ENCODE data around the gene CCDC9B. TPM values are rescaled to one million over a fixed set of nuclear protein-coding genes. Genes with fewer than 3 reads are reported as not detected.

CCDC9B gene
- total RNA-seq, 2 donors from 2014 or later, result 31.8 to 32.2 TPM

DNA sequence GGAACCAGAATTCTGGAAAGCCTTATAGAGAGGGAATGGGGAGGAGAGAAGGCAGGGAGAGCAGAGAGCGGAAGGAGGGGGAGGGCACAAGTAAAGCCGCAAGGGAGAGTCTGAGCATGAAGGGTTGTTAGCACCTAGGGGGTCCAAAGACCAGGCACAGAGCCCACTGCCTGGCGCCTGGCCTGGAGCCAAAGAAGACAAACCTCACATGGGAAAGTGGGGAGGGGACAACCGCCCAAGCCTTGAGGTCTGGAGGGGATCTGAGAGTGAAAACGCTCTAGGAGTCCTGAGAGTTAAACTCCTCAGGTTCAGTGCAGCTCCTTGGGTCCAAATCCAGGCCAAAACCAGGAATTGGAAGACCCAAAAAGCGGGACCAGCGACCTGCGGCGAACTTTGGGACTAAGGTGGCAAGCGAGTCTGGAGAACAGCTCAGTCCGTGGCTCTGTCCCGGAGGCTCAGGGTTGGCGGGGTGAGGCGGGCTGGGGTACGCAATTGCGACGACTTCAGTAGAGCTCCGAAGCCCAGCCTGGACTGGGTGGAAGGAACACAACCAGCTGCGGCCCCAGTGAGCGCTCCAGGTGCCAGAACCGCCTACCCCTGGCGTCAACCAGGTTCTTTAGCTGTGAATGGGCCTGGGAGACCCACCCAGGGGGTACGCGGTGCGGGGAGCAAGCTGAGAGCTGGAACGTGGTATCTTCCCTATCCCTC lies 18.1 kb downstream of the CCDC9B start:
- Histone ChIP-seq H3K36me3 (no peaks in the 10 kb centered on the region), H3K27ac (peak overlapping the region; percentile 79 to 80), H3K4me1 (peaks cover 0 to 47% of the 10 kb centered on the region in 2 donors), H3K4me3 (peak overlapping the region; percentile 85 to 90), H3K27me3 (no peaks in the 10 kb centered on the region), H3K9me3 (no peaks in the 10 kb centered on the region)
- no peak for TF ChIP-seq CTCF (IDR thresholded peaks at IDR 0.05)
- DNase-seq (ENCODE audit: low spot score), result no peak

- H3K9me3 ChIP-seq, result no peaks in the 10 kb centered on the region
- TF ChIP-seq CTCF (IDR thresholded peaks at IDR 0.05), result peak; percentile 85 to 95
- peak overlapping the region; percentile 3 to 24 for H3K27ac ChIP-seq
- H3K4me3 ChIP-seq, result no peak overlapping the region
- H3K27me3 ChIP-seq, result no peaks in the 10 kb centered on the region
- DNase-seq (ENCODE audit: low spot score), result no peak
- peaks cover 0 to 30% of the 10 kb centered on the region in 2 donors for H3K4me1 ChIP-seq
- no peaks in the 10 kb centered on the region for H3K36me3 ChIP-seq
These were observed 19.8 kb downstream of the CCDC9B start for GRCh38 chr15:40320931-40321371.

- H3K9me3 ChIP-seq, result no peaks in the 10 kb centered on the region
These were observed 20.3 kb downstream of the CCDC9B start for GRCh38 chr15:40320409-40320808.

GRCh38 chr15:40317580-40317979 lies 23.2 kb downstream of the CCDC9B start:
- H3K4me1 ChIP-seq, result peaks cover 0 to 8% of the 10 kb centered on the region in 2 donors
- TF ChIP-seq CTCF (IDR thresholded peaks at IDR 0.05), result no peak
- no peak overlapping the region for H3K4me3 ChIP-seq
- no peak for DNase-seq (ENCODE audit: low spot score)
- H3K9me3 ChIP-seq, result no peaks in the 10 kb centered on the region
- H3K27me3 ChIP-seq, result no peaks in the 10 kb centered on the region
- H3K27ac ChIP-seq, result no peak overlapping the region
- no peaks in the 10 kb centered on the region for H3K36me3 ChIP-seq

More at GRCh38 chr15:40320409-40320808, 20.3 kb downstream of the CCDC9B start:
- TF ChIP-seq CTCF (IDR thresholded peaks at IDR 0.05), result no peak
- Histone ChIP-seq H3K27ac (peak overlapping the region; percentile 3 to 24), H3K4me3 (no peak overlapping the region), H3K27me3 (no peaks in the 10 kb centered on the region), H3K36me3 (no peaks in the 10 kb centered on the region), H3K4me1 (peaks cover 0 to 25% of the 10 kb centered on the region in 2 donors)
- no peak for DNase-seq (ENCODE audit: low spot score)

DNA sequence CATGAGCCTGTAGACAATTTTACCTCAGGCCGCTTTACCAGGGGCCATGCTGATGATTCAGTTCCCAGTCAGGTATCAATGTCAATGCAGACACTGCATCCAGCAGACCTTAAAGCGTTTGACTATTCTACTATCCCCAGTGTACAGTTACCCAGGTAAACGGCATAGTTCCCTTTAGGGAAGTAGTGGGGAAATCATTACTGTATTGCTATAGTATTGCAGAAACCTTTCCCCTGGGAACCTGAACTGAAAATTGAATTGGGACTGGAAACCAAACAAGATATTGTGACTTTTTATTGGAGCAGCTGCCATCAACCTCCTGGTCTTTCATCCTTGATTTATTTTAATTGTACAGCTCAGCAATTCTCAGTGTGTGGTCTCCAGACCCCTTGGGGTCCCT lies 23.8 kb downstream of the CCDC9B start:
- H3K27me3 ChIP-seq, result no peaks in the 10 kb centered on the region
- no peaks in the 10 kb centered on the region for H3K9me3 ChIP-seq
- no peak for TF ChIP-seq CTCF (IDR thresholded peaks at IDR 0.05)
- H3K4me1 ChIP-seq, result peaks cover 0 to 8% of the 10 kb centered on the region in 2 donors
- no peaks in the 10 kb centered on the region for H3K36me3 ChIP-seq
- no peak for DNase-seq (ENCODE audit: low spot score)
- H3K4me3 ChIP-seq, result no peak overlapping the region
- H3K27ac ChIP-seq, result no peak overlapping the region

Data from right atrium auricular region (tissue), 2 donors.